Renal cortex interstitium (tissue), 11 donors: ENCODE data around the gene CNTNAP2. TPM values are rescaled to one million over a fixed set of nuclear protein-coding genes. Genes with fewer than 3 reads are reported as not detected.

Experiments
- DNase-seq, 11 donors: peaks; one replicate each; pipeline ENCODE4 v3.0.0-alpha.2; 2013; ENCODE audit warnings: low read depth in 9 of 11, low spot score in 4 of 11; ENCODE audit errors: extremely low read depth in 1 of 11
- polyA plus RNA-seq, 3 donors: library from polyadenylated mRNA; unstranded; fragments of 120-200 nt; gene quantifications; one replicate each; pipeline ENCODE4 v1.2.1, GENCODE V29; 2013; ENCODE audit not compliant: insufficient read length in 3 of 3

Gene CNTNAP2
- polyA plus RNA-seq, 3 donors, result 25.6 to 29.3 (median 26.6) TPM

DNA sequence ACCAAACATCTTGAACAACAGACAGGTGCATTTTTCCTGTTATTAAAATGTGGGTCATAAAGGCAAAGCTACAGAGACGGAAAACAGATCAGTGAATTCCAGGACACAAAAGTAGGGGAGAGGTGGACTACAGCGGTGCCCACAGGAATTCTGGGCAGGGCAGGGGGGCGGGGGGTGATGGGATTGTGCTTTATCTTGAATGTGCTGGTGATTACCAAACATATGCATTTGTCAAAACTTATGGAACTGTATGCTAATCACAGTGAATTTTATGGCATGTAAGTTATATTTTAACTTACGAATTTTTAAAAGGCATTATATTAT, 519.4 kb downstream of the CNTNAP2 start:
- peak in 1 of 11 donors; percentile 8 for DNase-seq

DNA sequence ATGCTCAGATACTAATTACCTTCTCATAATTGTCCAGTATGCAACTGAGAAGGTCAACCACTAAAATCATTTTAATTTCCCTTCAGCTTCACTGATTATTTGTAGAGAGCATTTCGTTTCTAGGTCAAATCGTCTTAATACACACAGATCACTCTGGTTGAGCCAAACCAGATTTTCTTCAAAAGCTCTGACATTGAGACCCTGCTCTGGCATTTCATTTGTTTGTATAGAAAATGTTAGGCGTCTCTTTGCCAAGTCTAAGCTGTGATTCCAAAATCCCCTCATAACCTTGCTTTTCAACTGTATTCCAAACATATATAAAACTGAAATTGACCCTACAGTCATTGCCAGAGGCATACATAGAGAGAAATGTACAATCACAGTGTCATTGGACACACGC, 520.0 kb downstream of the CNTNAP2 start:
- no peak for DNase-seq

DNA sequence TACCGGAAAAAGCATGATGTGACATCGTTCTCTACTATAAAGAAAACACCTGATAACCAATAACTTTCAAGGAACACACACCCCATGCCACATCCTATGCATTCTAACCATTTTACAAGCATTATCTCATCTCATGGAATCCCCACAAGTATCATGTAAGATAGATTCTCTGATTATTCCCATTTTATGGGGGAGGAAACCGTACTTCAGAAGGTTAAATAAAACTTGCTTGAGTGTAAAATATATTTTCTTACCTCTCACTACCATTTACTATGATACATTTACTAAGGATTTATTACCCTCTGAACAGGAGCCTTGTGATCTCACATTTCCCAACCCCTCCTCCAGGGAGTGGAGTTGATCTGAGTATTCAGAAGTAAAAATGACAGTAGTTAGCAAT, 522.7 kb downstream of the CNTNAP2 start:
- DNase-seq, result no peak

DNA sequence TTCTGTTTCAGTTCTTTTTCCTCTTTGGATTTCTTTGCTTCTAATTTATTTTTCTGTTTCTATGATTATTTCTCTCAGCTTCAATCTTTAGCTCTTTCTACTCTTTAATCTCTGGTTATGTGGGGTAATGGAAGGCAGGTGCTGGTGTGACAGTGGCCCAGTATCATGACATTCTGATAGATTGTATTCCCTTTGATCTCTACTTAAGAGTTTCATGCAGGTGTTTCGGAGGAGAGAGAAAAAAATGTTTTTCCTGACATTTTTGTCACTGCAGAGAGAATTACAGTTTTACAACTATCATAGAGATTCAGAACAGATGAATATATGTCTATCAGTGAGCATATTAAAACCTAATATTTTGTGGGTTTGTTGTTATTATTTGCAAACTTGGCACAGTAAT, 524.9 kb downstream of the CNTNAP2 start:
- no peak for DNase-seq

DNA sequence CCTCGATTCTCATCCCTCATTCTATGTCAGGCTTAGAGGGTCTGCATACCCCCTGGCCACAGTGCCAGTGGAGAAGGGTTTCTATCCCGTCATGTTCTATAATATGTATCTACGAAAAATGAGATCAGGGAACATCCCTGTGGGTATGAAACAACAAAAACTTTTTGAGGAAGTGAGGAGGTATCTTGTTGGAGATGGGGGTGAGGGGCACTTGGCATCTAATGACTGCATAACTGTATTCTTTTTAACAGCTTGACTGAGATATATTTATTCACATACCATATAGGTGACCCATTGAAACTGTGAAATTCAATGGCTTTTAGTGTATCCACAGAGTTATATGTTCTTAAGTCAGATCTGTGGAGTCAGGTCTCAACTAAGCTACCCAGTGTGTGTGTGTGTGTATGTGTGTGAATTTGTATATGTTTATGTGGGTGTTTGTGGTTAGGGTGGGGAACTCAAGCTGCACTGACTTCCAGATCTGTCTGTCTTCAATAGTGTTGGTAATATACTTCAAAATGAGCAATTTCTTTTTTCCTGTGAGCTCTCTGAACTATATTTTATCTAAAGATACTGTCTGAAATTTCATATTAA, 528.9 kb downstream of the CNTNAP2 start:
- DNase-seq, result no peak

DNA sequence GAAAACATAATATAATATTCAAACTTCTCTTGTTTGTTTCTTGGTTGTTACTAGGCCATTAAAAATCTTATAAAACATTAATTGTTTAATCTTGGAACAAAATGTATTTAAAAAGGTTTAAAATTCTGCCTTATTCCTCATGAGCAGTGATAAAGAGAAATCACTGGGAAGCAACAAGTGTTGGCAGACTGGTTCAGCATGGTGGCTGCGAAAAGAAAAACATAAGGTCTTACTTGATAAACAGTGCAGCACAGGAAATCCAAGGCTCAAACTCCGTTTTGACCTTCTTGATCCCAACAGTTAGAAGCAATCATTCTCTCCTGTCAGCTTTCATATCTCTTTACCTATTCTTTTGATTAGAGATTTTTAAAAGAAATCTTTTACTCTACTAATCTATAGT, 530.8 kb downstream of the CNTNAP2 start:
- no peak for DNase-seq

DNA sequence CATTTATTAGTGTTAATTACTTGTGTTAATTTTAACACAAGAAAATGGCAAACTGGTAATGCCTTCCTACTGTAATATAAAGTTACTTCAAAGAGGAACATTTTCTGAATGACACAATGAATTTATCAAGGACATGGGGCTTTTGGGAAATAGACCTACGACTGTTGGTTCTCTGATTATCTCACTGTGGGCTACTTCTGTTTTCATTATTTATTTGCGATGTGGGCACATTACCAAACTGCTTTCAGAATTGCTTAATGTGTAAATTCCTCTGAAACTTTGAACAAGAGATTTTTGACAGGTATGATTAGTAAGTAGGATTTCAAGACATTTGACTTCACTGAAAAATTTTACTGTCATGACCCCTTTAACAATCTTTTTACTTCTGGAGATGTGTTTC, 535.6 kb downstream of the CNTNAP2 start:
- no peak for DNase-seq

DNA sequence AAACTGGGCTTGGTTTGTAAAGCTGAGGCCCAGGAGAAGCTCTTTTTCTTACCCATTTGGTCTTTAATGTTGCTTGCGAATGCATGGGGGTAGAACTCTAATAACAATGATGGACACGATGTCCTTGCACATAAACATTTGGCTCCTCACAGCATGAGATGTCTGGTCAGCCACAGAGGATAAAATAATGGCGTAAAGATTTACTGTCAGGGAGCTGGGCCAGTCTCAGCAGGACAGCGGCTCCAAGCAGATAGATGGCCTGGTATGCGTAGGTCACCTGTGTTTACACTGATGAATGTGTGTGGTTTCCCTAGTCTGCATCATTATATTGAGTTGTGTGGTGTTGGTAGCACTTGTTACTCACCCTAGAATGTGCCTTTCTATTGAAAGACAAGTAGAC, 537.4 kb downstream of the CNTNAP2 start:
- peak in 2 of 11 donors; percentile 12 to 31 for DNase-seq

DNA sequence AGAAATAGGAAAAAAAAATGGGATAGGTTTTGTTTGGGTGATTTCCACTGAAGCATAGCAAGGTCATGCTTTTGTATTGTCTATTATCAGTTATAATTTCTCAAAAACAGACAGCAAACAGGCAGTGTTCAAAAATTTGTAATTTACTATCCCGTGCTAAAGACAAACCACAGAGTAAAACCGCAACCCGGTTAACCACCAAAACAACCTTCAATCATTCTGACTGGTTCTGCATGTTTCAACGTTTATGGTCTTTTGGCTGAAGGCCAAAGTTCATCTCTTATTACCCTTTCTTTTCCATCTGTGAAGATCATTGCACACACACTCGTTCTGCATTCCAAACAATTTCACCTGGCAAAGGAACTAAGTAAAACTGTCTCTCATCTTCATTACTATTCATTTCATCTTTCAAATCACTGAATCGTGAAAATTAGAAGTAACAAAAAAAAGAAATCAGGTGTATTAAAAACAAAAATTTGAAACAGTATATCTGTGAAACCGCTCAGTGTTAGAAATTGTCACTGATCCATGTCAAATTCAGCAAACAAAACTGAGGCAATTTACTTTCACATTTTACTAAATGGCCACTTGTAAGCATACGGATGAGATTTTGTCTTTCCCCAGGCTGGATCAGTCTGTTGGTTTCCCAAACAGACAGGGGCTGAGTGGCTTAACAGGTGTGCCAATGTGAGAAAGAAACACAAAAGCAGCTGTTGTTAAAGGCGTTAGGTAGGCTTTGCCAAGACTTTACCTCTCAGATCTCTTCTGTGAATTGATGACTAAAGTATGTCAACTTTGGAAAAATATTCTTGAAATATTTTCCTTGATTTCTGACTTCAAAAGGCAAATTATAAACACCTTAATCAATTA, 539.6 kb downstream of the CNTNAP2 start:
- peak in 3 of 11 donors; percentile 12 to 31 (median 27) for DNase-seq

DNA sequence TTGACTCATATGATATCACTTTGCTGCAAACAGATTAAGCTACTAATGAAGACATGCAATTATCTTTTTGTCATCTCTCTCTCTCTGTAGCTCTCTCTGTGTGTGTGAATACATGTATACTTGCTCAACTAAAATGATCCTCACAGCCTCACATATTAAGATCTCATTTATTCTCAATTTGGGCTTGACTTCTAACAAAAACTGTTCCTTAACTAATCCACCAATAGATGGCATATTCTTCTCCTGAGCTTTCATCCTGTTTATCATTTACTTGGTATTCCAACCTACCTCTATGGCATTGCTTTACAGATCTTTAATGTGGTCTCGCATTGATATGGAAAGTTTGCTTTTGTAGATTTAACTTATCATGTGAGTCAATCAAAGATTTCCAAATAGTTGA, 540.4 kb downstream of the CNTNAP2 start:
- DNase-seq, result no peak

DNA sequence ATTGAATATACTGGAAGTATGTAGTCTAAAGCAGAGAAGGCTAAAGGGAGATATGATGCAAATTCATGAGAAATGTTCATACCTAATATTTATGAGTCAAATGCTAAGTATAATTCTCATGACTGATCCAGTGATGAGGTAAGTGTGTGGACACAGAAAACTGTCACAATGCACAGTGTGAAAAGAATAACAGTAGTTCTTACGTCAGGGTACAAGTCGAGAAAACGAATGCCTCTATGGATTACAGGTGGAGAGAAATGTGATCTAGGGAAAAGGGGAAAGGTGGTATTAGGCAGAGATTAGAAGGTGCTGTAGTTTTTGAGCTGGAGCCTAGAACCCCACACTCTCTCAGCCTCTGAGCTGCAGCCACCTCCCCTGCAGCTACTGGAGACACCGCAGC, 542.0 kb downstream of the CNTNAP2 start:
- DNase-seq, result no peak

DNA sequence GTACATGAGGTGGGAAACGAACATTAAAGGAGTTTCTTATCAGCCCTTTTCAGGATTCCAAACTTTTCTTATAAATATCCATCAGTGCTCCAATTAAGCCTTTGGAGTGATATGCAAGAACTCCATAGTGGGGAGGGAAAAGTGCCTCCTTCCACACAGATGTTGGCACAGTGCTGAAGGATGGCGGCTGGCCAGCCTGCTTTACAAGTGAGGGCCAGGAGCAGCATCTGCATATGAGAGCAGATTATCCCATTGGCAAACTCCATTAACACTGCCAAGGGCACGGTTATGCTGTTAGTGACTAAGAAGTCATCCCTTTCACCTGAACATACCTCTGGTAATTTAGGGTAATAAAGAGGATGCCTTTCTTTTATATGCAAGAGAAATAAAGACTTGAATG, 543.1 kb downstream of the CNTNAP2 start:
- DNase-seq, result no peak

DNA sequence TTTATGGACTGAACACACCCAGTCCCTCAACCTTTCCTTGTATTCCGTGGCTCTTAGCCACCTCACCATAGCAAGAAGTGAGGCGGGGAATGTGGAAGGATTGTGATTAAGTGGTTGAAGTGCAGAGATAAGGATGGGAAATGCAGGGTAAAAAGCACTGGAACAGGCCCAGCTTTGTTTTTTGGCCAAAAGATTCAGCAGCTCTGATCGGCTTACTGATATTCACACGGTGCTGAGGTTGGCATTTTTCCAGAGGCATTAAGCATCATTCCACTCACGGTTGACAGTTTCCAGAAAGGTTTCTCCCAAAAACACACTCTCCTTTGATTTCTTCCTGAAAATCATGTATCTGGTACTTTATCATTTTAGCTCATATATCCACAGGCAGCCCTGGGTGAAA, 544.2 kb downstream of the CNTNAP2 start:
- DNase-seq, result no peak

DNA sequence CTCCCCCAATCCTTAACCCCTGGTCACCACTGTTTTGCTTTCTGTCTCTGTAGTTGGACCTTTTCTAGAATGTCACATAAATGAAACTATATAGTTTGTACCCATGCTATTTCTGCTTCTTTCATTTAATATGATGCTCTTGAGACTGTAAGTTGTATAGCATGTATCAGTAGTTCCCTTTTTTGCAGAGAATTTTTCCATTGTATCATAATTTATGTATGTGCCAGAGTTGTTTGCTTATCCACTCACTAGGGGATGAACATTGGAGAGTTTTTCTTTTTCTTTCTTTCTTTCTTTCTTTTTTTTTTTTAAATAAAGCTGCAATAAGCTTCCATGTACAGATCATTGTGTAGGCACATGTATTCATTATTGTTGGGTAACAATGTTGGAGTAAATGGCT, 544.8 kb downstream of the CNTNAP2 start:
- no peak for DNase-seq

DNA sequence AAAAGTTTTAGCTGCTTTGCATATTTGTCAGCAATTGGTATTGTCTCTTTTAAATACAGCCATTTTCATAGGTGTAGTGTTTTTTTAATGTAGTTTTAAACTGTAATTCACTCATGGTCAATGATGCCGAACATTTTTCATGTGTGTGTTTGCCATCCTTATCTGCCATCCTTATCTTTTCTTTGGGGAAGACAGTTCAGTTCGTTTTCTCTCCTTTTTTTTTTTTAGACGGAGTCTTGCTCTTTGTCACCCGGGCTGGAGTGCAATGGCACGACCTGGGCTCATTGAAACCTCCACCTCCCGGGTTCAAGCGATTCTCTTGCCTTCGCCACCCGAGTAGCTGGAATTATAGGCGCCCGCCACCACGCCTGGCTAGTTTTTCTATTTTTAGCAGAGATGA, 545.3 kb downstream of the CNTNAP2 start:
- no peak for DNase-seq

DNA sequence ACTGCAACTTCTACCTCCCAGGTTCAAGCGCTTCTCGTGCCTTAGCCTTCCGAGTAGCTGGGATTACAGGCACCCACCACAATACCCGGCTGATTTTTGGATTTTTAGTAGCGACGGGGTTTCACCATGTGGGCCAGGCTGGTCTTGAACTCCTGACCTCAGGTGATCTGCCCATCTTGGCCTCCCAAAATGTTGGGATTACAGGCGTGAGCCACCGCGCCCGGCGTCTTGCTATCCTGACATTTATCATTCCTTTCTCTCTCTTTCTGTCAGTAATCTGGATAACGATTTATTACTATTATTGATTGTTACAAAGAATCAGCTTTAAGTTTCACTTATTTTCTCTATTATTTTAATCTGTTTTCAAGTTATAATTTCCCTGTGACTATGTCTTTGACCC, 548.4 kb downstream of the CNTNAP2 start:
- DNase-seq, result no peak

DNA sequence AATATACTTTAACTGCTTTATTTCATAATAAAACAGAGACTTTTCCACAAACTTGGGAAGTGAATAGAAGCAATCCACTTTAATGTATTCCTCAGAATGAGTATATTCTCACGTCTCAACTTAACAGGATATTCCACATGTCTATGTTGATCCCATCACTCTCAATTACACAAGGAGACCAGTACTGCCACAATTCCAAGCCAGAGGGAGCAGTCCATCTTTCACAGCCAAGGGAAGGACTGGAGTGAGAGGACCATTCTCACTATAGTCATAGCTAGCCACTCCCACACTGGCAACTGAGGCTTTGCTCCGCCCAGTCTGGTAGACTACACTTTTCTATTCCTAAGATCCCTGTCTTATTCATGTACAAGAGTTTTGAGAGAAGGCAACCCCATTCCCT, 553.9 kb downstream of the CNTNAP2 start:
- DNase-seq, result no peak

DNA sequence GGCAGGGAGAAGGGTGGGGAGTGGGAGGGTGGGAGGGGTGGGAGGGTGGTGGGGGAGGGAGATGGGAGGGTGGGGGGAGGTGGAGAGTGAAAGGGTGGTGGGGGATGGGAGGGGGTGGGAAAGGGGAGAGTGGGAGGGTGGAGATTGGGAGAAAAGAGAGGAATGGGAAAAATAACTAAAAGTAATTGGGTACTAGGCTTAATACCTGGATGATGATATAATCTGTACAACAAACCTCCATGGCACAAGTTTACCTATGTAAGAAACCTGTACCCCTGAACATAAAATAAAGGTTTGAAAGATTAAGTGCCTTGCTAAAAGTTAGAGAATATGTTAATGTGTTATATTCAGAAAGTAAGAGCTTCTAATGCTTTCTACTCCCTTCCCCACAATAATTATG, 564.9 kb downstream of the CNTNAP2 start:
- no peak for DNase-seq

DNA sequence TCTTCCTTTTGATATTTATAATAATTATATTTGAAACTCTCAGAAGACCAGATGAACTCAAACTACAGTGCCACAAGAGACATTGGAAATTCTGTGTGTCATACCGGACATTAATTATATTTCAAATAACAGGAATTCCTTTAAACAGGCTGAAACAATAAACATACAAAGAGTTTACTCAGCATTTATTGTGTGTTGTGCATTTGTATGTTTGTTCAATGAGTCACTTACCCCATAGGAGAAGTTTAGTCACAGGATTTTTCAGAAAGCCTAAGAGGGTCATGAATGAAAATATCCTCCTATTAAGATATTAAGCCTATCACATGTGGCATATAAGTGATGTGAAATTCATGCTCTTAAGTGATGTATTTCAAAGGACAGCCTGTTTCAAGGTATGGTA, 566.8 kb downstream of the CNTNAP2 start:
- no peak for DNase-seq

DNA sequence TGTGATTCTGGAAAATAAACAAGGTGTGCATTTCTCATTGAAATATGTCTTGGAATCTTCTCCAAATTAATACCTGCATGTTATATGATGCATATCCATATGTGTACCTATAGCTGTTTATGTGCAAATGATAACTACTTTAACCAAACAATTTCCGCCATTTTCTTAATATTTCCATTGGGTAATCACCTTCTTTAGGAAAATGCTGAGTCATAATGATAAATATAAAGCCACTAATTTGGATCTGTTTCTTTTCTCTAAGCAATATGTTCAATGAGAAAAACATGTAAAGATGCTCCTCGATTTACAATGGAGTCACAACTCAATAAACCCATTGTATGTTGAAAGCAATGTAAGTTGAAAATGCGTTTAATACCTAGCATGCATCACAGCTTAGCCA, 574.4 kb downstream of the CNTNAP2 start:
- DNase-seq, result no peak

DNA sequence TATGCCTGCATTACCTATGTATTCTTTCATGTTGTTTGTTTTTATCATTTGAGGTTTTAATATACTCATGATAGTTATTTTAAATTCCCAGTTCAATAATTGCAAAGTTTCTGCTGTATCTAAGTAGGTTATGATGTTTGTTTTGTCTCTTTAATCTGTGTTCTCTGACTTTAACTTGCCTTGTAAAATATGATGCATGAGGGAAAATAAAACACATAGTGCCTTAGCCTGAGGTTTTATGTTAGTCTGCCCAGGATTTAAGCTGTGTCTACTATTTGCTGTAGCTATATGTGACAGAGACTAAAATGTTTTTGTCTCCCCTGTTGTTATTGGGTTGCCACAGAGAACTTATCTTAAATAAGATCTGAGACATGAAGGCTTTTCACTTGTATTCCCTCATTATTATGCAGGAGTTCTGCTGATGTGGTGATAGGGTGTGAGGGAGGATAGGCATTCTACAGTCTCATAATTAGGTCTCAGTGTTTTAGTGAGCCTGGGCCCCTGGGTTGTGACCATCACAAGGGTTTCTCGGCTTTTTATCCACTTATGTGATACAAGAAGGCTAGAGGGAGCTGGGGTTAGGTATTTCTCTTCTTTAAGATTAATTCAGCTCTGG, 582.5 kb downstream of the CNTNAP2 start:
- DNase-seq, result no peak
